ENCODE measurements around the gene SORCS3.

SORCS3 gene

GRCh38 chr10:104822088-104822487 is 181.0 kb downstream of the SORCS3 start:
- Mint-ChIP-seq H3K4me1 (no peaks in the 10 kb centered on the region), H3K36me3 (ENCODE audit: low read depth) (no peaks in the 10 kb centered on the region), H3K27ac (no peak overlapping the region), H3K4me3 (no peak overlapping the region), H3K27me3 (ENCODE audit: low read depth, poor library complexity) (peaks cover 17% of the 10 kb centered on the region), H3K9me3 (peaks cover 3% of the 10 kb centered on the region)
- no peak for TF ChIP-seq CTCF (IDR thresholded peaks at IDR 0.05)
- no peak for DNase-seq

GRCh38 chr10:104824380-104825006 is 183.4 kb downstream of the SORCS3 start:
- no peak overlapping the region for H3K27ac Mint-ChIP-seq
- no peak overlapping the region for H3K4me3 Mint-ChIP-seq
- no peaks in the 10 kb centered on the region for H3K36me3 Mint-ChIP-seq (ENCODE audit: low read depth)
- no peak for TF ChIP-seq CTCF (IDR thresholded peaks at IDR 0.05)
- H3K27me3 Mint-ChIP-seq (ENCODE audit: low read depth, poor library complexity): peaks cover 13% of the 10 kb centered on the region
- no peaks in the 10 kb centered on the region for H3K4me1 Mint-ChIP-seq
- peak; percentile 84 for DNase-seq
- peaks cover 13% of the 10 kb centered on the region for H3K9me3 Mint-ChIP-seq

GRCh38 chr10:104831272-104831671 is 190.2 kb downstream of the SORCS3 start:
- no peak for DNase-seq
- Mint-ChIP-seq H3K4me1 (peaks cover 16% of the 10 kb centered on the region), H3K27ac (no peak overlapping the region), H3K36me3 (ENCODE audit: low read depth) (no peaks in the 10 kb centered on the region), H3K27me3 (ENCODE audit: low read depth, poor library complexity) (peaks cover 4% of the 10 kb centered on the region), H3K4me3 (no peak overlapping the region), H3K9me3 (peaks cover 13% of the 10 kb centered on the region)
- no peak for TF ChIP-seq CTCF (IDR thresholded peaks at IDR 0.05)

GRCh38 chr10:104834580-104834979 is 193.5 kb downstream of the SORCS3 start:
- peaks cover 16% of the 10 kb centered on the region for H3K4me1 Mint-ChIP-seq
- DNase-seq: no peak
- no peak for TF ChIP-seq CTCF (IDR thresholded peaks at IDR 0.05)
- no peaks in the 10 kb centered on the region for H3K36me3 Mint-ChIP-seq (ENCODE audit: low read depth)
- H3K9me3 Mint-ChIP-seq: no peaks in the 10 kb centered on the region
- peaks cover 10% of the 10 kb centered on the region for H3K27me3 Mint-ChIP-seq (ENCODE audit: low read depth, poor library complexity)
- no peak overlapping the region for H3K4me3 Mint-ChIP-seq
- no peak overlapping the region for H3K27ac Mint-ChIP-seq

- Mint-ChIP-seq H3K27me3 (ENCODE audit: low read depth, poor library complexity) (peaks cover 11% of the 10 kb centered on the region), H3K4me3 (no peak overlapping the region), H3K9me3 (no peaks in the 10 kb centered on the region), H3K27ac (no peak overlapping the region), H3K4me1 (peaks cover 16% of the 10 kb centered on the region), H3K36me3 (ENCODE audit: low read depth) (no peaks in the 10 kb centered on the region)
- TF ChIP-seq CTCF (IDR thresholded peaks at IDR 0.05): no peak
- no peak for DNase-seq
These were observed 194.3 kb downstream of the SORCS3 start for GRCh38 chr10:104835422-104835821.

GRCh38 chr10:104842704-104843103 is 201.6 kb downstream of the SORCS3 start:
- H3K27me3 Mint-ChIP-seq (ENCODE audit: low read depth, poor library complexity): peaks cover 20% of the 10 kb centered on the region
- no peaks in the 10 kb centered on the region for H3K4me1 Mint-ChIP-seq
- DNase-seq: no peak
- H3K36me3 Mint-ChIP-seq (ENCODE audit: low read depth): no peaks in the 10 kb centered on the region
- H3K9me3 Mint-ChIP-seq: no peaks in the 10 kb centered on the region
- H3K4me3 Mint-ChIP-seq: no peak overlapping the region
- no peak overlapping the region for H3K27ac Mint-ChIP-seq
- TF ChIP-seq CTCF (IDR thresholded peaks at IDR 0.05): no peak
